A673 (cell line): ENCODE measurements around the gene OSTF1.

Experiments used
- CTCF ChIP-seq: fragments of 300-800, 200-600 bp; sonication (generic); conservative IDR thresholded peaks from 2 replicates; pipeline ENCODE4 v1.5.1; 2017; ENCODE audit warnings: low read depth, mild to moderate bottlenecking, antibody characterized with exemption, low read length, moderate library complexity, mixed read lengths
- EZH2 ChIP-seq: fragments of 200-600 bp; sonication (generic); IDR thresholded peaks from 2 replicates; pipeline ENCODE4 v1.6.1; 2017; ENCODE audit warnings: borderline replicate concordance, low read depth, mild to moderate bottlenecking, mixed read lengths, antibody characterized with exemption, low read length; ENCODE audit not compliant: poor library complexity, severe bottlenecking

DNA sequence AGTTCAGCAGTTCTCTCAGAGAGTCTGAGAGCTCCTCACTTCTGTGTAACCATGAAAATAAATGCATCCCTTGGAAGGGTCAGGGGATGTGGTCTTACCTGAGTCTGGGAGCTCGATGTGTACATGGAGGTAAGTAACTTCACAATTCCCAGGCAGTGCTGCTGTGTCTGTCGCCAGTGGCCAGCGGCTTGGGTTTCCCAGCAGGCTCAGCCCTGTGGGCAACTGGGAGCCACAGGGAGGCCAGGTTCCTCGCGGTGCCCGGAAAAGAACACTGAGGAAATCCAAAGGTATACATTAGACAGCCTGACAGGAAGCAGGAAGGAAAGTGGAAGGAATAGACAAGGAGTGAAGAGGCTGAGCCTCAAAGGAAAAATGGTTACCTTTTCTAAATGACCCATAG, 62.2 kb downstream of the OSTF1 start:
- no peak for TF ChIP-seq CTCF
- no peak for TF ChIP-seq EZH2
